Measurements from ENCODE around the gene SAMD15.
A peak's percentile ranks its signal among the peaks of the same experiment; 100 is the strongest.
"Not testable (repeated sequence)": the region's sequence is repeated elsewhere in the genome, so short reads cannot be mapped to it uniquely, and the experiment has no call there.

The SAMD15 gene

GRCh38 chr14:77375973-77376770 is 1.0 kb upstream of the SAMD15 start:
- DNase-seq: peak; percentile 9

- no peak for DNase-seq
These were observed 294 bp downstream of the SAMD15 start for GRCh38 chr14:77377502-77377844.

GRCh38 chr14:77378701-77379100 is 1.5 kb downstream of the SAMD15 start:
- DNase-seq: no peak

- DNase-seq: no peak
These were observed 13.0 kb downstream of the SAMD15 start for GRCh38 chr14:77390188-77390587.

- DNase-seq: no peak
These were observed 23.0 kb downstream of the SAMD15 start for GRCh38 chr14:77400216-77400615.

- no peak for DNase-seq
These were observed 26.6 kb downstream of the SAMD15 start for GRCh38 chr14:77403768-77404167.

- DNase-seq: no peak
These were observed 28.9 kb downstream of the SAMD15 start for GRCh38 chr14:77406086-77406485.

GRCh38 chr14:77406718-77407117 is 29.5 kb downstream of the SAMD15 start:
- no peak for DNase-seq

GRCh38 chr14:77407158-77407557 is 30.0 kb downstream of the SAMD15 start:
- DNase-seq: no peak

GRCh38 chr14:77409131-77409533 is 32.0 kb downstream of the SAMD15 start:
- DNase-seq: no peak

- DNase-seq: not testable (repeated sequence)
These were observed 38.3 kb downstream of the SAMD15 start for GRCh38 chr14:77415403-77416030.

- DNase-seq: not testable (repeated sequence)
These were observed 38.9 kb downstream of the SAMD15 start for GRCh38 chr14:77416098-77416497.

- no peak for DNase-seq
These were observed 39.7 kb downstream of the SAMD15 start for GRCh38 chr14:77416836-77417235.

- no peak for DNase-seq
These were observed 44.0 kb downstream of the SAMD15 start for GRCh38 chr14:77421201-77421600.

- DNase-seq: no peak
These were observed 46.2 kb downstream of the SAMD15 start, which contains the start of gene NOXRED1 for GRCh38 chr14:77423423-77423822. TSS of gene NOXRED1 (minus strand) at chr14:77423523. CDS start at chr14:77422889, 634 bp downstream.

GRCh38 chr14:77424862-77425261 is 47.7 kb downstream of the SAMD15 start:
- no peak for DNase-seq

GRCh38 chr14:77426396-77426795 is 49.2 kb downstream of the SAMD15 start:
- DNase-seq: no peak

- DNase-seq: no peak
These were observed 58.9 kb downstream of the SAMD15 start for GRCh38 chr14:77436042-77436441.

- no peak for DNase-seq
These were observed 61.4 kb downstream of the SAMD15 start for GRCh38 chr14:77438596-77438995.

GRCh38 chr14:77439861-77440260 is 62.7 kb downstream of the SAMD15 start:
- DNase-seq: no peak
